Measurements from ENCODE around the gene FGF12. TPM values are rescaled to one million over a fixed set of nuclear protein-coding genes. Genes with fewer than 3 reads are reported as not detected.

Gene FGF12
- total RNA-seq, 4 donors from 2014 or later: 0.54 to 6.3 (median 3.9) TPM

DNA sequence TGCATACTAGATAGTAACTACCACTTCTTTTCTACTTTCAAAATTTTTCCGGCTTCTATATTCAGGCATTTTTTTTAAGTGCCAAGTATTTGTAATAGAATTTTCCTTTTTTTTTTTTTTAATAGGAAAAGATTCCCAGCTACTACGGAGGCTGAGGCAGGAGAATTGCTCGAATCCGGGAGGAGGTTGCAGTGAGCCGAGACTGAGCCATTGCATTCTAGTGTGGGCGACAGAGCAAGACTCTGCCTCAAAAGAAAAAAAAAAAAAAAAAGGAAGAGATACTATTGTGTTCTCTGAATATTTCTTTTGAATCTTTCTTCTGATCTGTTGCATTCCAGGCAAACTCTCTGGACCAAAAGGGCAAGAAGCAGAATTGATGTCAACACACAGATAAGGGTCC, 557.3 kb downstream of the FGF12 start:
- H3K36me3 ChIP-seq: no peaks in the 10 kb centered on the region
- H3K27me3 ChIP-seq: no peaks in the 10 kb centered on the region
- H3K27ac ChIP-seq: no peak overlapping the region
- H3K4me1 ChIP-seq: no peaks in the 10 kb centered on the region
- no peaks in the 10 kb centered on the region for H3K9me3 ChIP-seq
- no peak overlapping the region for H3K4me3 ChIP-seq (replicated peaks in 1 of 3)
- WGBS, 2 donors: 69 to 82% methylated on average over 6 of the region's 6 CpGs
- no peak for DNase-seq
- intact Hi-C loops (cut with DNase I): no loop called here
- TF ChIP-seq, protein P1, sequence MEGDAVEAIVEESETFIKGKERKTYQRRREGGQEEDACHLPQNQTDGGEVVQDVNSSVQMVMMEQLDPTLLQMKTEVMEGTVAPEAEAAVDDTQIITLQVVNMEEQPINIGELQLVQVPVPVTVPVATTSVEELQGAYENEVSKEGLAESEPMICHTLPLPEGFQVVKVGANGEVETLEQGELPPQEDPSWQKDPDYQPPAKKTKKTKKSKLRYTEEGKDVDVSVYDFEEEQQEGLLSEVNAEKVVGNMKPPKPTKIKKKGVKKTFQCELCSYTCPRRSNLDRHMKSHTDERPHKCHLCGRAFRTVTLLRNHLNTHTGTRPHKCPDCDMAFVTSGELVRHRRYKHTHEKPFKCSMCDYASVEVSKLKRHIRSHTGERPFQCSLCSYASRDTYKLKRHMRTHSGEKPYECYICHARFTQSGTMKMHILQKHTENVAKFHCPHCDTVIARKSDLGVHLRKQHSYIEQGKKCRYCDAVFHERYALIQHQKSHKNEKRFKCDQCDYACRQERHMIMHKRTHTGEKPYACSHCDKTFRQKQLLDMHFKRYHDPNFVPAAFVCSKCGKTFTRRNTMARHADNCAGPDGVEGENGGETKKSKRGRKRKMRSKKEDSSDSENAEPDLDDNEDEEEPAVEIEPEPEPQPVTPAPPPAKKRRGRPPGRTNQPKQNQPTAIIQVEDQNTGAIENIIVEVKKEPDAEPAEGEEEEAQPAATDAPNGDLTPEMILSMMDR (IDR thresholded peaks at IDR 0.05): no peak
- TF ChIP-seq POLR2A (IDR thresholded peaks at IDR 0.05): no peak

DNA sequence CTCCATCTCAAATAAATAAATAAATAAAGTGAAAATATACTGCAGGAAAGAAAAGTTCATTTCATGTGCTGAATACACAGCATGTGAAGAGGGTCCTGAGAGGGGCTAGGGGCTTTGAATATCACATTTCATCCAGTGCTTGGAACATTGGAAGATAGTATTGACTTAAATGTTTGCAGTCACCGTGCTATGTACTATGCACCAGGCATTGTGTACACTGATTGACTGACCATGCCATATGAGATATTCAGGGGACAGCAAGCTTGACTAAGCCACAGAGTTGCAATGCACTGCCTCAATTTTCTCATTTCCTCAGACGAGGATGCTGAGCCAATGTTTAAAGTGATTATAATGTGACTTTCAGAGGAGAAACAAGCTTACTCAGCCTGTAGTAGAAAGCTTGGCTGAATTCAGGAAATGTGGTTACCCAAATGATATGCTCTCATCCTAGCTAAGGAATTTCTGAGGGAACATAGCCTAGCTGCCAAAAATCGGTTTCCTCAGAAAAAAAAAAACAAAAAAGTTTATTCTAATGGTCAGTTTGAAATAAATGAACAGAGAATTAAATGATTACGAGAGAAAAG, 557.9 kb downstream of the FGF12 start:
- TF ChIP-seq POLR2A (IDR thresholded peaks at IDR 0.05): no peak
- TF ChIP-seq, protein P1 (IDR thresholded peaks at IDR 0.05): no peak
- no peak overlapping the region for H3K27ac ChIP-seq
- no peaks in the 10 kb centered on the region for H3K27me3 ChIP-seq
- H3K4me1 ChIP-seq: no peaks in the 10 kb centered on the region
- no peaks in the 10 kb centered on the region for H3K36me3 ChIP-seq
- H3K9me3 ChIP-seq: no peaks in the 10 kb centered on the region
- WGBS, 2 donors: 63 to 83% methylated on average over 4 of the region's 4 CpGs
- intact Hi-C loops (cut with DNase I): no loop called here
- no peak for DNase-seq
- no peak overlapping the region for H3K4me3 ChIP-seq (replicated peaks in 1 of 3)

DNA sequence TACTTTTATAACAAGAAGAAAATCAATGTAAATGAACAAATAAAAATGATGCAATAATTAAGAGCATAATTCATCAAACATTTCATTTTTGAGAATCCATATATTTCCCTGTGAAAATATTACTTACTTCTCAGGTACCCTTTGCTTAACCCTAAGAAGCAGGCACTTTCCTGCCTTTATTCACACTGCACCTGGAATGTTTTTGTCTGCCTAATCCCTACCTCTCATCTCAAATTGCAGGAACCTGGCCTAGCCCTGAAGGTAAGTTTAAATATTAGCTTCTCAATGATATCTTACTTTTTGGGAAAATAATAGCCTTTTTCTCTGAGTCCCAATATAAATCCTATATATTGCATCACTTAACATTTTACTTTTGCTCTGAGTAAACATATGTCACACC, 559.1 kb downstream of the FGF12 start:
- Histone ChIP-seq H3K4me3 (replicated peaks in 1 of 3) (no peak overlapping the region), H3K27ac (no peak overlapping the region), H3K27me3 (no peaks in the 10 kb centered on the region), H3K9me3 (no peaks in the 10 kb centered on the region), H3K36me3 (no peaks in the 10 kb centered on the region), H3K4me1 (no peaks in the 10 kb centered on the region)
- no peak for TF ChIP-seq POLR2A (IDR thresholded peaks at IDR 0.05)
- TF ChIP-seq, protein P1 (IDR thresholded peaks at IDR 0.05): no peak
- intact Hi-C loops (cut with DNase I): no loop called here
- DNase-seq: no peak

DNA sequence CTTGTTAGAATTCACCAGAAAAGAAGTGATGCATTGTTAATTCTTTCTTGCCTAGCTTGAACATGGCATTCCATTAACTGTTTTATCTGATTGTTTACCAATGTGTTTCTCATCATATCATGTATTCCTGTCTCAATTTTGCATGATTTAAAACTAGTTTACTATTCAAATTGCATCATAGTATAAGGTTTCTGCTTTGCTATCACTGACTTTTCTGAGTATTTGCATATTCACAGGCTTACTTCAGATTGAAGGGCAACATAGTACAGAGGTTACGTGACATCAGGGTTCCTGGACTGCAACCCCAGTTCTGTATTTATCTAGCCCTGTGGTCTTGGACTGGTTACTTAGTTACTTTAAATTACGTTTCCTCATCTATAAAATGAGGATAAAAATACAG, 561.8 kb downstream of the FGF12 start:
- no peak overlapping the region for H3K27ac ChIP-seq
- H3K4me3 ChIP-seq (replicated peaks in 1 of 3): no peak overlapping the region
- no peaks in the 10 kb centered on the region for H3K4me1 ChIP-seq
- no peak for DNase-seq
- intact Hi-C loops (cut with DNase I): no loop called here
- no peaks in the 10 kb centered on the region for H3K9me3 ChIP-seq
- no peaks in the 10 kb centered on the region for H3K27me3 ChIP-seq
- no peaks in the 10 kb centered on the region for H3K36me3 ChIP-seq
- WGBS, 2 donors: 67 to 71% methylated on average over 2 of the region's 2 CpGs
- no peak for TF ChIP-seq POLR2A (IDR thresholded peaks at IDR 0.05)
- TF ChIP-seq, protein P1 (IDR thresholded peaks at IDR 0.05): no peak

DNA sequence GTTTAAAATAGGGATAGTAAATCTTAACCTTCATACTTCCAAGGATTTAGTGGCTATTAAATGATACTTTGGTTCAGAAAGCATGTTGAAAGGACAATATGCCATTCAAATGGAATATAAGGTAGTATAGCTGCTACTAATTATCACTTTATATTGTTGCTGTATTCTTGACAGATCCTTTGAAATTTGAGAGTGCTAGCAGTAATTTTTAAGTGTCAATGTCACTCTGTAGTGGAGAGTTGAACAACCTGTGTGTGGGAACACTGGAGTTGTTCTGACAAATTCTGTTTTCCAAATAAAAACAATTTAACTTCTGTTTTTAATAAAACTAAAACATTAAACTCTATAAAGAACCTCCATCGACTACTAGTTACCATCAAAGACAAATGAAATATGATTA, 565.7 kb downstream of the FGF12 start:
- Histone ChIP-seq H3K9me3 (no peaks in the 10 kb centered on the region), H3K27ac (no peak overlapping the region), H3K4me1 (no peaks in the 10 kb centered on the region), H3K4me3 (replicated peaks in 1 of 3) (no peak overlapping the region), H3K36me3 (no peaks in the 10 kb centered on the region), H3K27me3 (no peaks in the 10 kb centered on the region)
- no peak for DNase-seq
- intact Hi-C loops (cut with DNase I): no loop called here
- no peak for TF ChIP-seq POLR2A (IDR thresholded peaks at IDR 0.05)
- TF ChIP-seq, protein P1 (IDR thresholded peaks at IDR 0.05): no peak
- 80 to 91% methylated on average over 1 of the region's 1 CpG for WGBS, 2 donors
